Stimulated activated CD4-positive, alpha-beta T cell treated with anti-CD3 and anti-CD28 coated beads, Interleukin-12 subunit alpha, Interleukin-12 subunit beta, amount 100 ng/mL, for 48 hours (primary cell): Measurements from ENCODE around the gene MKI67.
A peak's percentile ranks its signal among the peaks of the same experiment; 100 is the strongest.

ENCODE experiments used
- DNase-seq, 3 donors: peaks; one replicate each; pipeline ENCODE4 v3.0.0-alpha.2; 2020; ENCODE audit warnings: low read depth in 2 of 3, low spot score in 1 of 3

The MKI67 gene

DNA sequence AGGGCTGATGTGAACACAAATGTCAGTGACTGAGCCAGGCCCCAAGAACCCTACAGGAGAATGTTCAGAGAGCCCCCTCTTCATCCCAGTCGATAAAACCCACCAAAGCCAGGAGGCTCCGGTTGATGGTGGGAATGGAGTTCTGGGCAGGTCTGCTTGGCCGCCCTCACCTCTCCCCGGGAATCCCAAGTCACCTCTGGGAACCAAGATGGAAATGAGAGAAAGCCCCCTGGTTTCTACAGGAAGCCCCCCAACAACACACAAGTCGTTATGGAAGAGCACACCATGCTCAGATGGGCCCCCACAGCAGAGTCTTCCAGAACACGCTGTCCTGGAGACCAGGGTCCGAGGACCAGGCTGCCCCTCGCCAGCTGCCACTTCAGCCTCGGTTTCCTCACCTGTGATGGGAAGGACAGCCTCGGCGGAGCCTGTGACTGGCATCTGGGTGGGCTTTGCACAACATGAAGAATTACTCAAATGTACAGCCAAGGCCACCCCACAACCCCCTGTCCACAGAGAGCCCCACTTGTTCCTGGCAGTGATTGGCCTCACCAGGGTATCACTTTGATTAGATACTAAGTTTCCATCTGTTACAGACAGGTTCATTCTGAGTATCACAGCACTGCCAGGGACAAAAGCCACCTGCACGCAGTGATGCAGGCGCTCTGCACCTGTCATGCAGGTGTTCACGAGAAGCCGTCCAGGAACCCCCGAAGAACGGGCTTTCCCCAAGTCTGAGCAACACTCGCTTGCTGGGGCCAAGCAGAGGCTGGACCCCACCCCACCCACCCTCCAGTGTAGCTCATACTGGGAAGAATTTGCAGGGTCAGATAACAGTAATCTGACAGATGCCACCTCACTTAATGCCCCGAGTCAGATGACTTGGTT lies 57.6 kb downstream of the MKI67 start:
- DNase-seq = no peak

DNA sequence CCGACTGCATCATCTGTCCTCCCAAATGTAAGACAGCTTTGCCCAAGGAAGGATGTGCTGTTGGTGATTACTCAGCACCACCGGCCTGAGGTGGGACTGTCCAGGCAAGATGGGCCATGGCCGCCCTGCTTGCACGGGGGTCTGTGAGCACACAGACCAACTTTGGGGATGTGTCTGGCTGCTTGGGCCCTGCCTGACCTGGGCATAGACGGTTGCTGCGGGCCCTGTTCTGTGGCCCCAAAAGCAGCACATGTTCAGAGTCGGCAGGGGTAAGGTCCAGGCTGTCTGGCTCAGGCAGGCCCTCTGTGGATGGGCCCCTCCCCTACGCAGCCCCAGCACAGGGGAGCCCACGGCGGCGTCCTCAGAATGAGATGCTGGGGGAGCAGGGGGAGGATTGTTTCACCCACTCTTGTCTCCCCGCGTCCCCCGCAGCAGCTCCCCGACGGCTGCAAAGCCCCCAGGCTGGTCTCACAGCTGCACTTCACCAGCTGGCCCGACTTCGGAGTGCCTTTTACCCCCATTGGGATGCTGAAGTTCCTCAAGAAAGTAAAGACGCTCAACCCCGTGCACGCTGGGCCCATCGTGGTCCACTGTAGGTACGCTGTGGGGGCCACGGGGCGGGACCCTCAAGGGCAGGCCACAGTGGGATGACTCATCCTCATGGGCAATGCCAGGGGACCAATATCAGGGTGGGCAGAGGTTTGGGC lies 58.4 kb downstream of the MKI67 start:
- no peak for DNase-seq

DNA sequence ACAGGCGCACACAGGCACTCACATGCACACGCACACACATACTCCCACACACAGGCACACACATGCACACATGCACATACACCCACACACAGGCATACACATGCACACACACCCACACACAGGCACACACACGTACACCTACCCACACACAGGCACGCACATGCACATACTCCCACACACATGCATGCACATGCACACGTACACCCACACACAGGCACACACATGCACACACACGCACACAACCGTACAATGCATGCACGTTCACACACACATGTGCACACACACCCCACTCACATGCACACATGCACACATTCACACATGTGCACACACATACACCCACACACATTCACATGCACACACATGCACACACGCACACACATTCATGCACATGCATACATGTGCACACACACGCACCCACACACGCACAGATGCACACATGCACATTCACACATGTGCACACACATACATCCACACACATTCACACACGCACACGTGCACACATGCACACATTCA lies 59.3 kb downstream of the MKI67 start:
- no peak for DNase-seq

DNA sequence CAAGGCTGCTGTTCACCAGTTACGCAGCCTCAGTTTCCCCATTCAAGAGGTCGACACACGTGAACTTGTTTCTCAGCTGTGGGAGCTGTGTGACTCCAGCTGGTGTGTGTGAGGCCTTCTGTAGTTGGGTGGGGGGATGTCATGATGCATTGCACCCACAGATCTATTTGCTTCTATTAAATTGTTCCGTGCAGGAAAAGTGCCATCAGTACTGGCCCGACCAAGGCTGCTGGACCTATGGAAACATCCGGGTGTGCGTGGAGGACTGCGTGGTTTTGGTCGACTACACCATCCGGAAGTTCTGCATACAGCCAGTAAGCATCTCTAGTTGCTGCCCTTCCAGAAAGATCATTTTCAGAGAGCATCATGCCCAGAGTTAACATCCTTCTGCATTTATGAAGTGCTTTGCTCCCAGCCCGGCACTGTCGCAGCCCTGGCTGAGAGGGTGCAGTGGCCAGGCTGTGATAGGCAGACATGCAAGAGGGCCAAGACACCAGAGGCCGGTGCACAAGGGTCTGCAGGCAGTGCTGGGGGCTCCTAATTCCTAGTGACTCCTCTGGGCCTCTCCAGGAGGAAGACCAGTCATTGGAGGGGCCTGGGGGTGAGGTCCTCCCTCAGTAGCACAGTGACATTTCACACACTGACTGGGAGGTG lies 60.2 kb downstream of the MKI67 start:
- DNase-seq = no peak

DNA sequence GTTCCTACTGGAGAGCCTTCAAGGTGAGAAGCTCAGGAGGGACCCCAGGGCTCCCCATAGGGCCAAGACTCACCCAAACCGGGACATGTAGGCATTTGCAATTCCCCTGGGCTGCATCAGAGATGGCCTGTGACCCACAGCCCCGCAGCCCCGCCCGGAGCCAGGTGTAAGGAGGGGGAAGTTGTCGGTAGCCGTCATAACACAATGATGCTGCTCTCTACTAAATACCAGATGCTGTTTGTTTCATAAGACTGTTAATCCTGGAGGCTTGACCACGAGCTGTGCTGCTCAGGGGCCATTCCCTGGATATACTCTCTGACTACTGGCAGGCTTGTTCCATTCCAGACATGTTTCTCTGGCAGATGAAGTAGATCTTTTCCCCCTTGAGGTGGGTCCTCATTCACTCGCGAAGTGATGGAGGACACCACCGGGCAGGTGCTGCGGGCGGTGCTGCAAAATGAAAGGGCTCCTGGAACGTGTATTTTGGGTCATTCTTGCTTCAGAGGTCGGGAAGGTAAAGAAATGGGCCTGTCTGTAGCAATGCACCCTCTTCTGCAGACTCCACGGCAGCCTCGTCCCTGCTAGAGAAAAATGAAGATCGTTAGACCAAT lies 61.1 kb downstream of the MKI67 start:
- DNase-seq = no peak

DNA sequence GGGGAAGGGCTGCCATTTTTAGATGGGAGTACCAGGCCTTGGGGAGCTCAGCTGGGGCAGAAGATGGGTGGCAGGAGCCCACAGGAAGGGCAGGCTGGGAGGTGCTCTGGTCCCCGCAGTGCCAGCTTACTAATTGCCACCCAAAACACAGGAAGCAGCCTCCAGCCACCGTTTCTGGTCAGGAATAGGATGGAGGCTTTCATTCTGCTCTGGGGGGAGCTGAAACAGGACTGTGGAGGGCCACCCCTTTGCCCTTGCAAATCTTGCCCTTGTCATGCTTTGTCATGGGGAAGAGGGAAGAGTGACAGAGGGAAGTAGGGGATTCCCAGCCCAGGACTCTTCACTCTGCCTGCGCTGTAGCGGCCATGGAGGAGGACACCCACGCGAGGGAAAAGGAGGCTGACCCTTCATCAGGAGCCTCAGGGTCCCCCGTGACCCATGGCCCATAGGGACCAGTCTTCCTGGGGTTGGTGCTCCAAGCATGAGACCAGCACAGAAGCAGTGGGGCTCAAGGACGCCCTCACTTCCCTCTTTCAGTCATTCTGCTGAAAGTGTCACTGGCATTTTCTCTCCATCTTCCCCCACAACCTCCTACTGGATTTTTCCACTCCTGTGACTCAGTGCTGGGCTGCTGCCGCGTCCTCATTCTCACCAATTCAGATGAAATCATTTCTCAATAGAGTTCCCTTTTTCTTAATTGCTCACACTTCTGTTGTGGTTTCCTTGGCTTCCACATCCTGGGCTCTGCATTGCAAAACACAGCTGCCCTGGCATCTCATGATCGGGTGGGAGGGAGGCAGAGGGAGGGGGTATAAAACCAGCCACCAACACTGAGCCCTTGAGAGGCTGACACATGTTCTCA lies 61.9 kb downstream of the MKI67 start:
- DNase-seq = peak; percentile 67 to 83 (median 71)

DNA sequence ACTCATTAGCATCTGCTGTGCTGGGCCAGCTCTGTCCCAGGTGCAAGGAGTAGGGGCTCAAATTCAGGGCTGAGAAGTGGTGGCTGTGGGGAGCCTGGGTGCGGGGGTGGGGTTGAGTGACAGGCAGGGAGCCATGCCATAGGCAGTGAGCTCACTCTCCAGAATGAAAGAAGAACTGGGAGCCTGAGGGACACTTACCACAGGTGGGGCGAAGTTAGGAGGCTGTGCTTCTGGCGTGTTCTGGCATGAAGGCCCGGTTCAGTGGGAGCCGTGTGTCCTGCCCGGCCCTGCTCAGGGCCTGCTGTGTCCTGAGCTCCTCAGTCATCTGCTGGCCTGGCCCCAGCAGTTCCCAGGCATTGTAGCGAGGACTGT lies 62.5 kb downstream of the MKI67 start:
- DNase-seq = peak in 2 of 3 donors; percentile 33 to 38

DNA sequence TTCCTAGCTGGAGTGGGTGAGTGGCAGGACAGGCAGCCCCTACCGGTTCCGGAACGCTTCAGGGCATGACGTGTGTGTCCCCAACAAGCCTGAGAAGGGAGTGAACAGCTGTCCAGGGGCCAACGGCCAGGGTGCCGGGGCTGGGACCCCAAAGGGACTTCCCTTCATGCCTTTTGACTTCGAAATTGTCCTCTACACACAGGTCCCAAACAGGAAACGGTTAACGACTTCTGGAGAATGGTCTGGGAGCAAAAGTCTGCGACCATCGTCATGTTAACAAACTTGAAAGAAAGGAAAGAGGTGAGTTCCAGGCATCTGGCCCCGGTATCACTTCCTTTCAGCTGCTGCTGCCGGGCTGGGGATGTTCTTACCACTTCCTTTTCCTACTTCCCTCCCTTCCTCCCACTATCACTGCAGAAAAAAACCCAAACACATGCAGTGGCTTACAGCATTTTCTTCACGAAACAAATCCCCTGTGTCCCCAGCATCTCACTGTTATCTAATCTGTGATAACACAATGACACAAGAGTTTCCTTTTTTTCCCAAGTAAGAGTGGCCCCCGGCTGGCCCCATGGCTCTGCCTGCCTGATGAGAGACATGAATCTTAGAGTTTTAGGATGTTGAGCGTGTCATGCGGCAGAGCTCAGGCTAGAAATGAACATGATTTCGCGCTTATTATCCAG lies 63.2 kb downstream of the MKI67 start:
- DNase-seq = peak in 2 of 3 donors; percentile 17 to 27

DNA sequence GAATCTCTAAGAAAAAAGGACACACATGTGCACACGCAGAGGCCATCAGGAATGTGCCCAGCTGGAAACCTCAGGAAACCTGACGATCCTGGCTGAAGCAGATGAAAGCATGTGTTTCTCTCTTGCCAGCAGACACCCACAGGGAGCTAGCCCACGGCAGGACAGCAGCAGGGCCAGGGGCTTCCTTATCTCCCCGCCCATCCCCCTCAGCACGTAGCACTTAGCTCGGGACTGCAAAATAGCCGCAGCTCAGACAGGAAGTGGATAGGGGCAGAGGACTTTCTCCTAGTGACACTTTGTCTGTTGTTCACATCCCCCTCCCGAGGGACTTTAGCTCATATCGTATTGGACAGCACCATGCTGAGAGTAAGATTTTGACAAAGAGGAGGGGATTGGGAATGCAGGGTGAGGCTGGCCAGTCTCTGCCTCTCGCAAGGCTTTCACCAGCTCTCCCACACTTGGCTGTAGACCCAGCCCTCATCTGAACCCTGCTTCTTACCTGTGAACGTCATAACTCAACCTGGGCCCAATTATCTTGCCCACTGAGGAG lies 63.8 kb downstream of the MKI67 start:
- DNase-seq = no peak

DNA sequence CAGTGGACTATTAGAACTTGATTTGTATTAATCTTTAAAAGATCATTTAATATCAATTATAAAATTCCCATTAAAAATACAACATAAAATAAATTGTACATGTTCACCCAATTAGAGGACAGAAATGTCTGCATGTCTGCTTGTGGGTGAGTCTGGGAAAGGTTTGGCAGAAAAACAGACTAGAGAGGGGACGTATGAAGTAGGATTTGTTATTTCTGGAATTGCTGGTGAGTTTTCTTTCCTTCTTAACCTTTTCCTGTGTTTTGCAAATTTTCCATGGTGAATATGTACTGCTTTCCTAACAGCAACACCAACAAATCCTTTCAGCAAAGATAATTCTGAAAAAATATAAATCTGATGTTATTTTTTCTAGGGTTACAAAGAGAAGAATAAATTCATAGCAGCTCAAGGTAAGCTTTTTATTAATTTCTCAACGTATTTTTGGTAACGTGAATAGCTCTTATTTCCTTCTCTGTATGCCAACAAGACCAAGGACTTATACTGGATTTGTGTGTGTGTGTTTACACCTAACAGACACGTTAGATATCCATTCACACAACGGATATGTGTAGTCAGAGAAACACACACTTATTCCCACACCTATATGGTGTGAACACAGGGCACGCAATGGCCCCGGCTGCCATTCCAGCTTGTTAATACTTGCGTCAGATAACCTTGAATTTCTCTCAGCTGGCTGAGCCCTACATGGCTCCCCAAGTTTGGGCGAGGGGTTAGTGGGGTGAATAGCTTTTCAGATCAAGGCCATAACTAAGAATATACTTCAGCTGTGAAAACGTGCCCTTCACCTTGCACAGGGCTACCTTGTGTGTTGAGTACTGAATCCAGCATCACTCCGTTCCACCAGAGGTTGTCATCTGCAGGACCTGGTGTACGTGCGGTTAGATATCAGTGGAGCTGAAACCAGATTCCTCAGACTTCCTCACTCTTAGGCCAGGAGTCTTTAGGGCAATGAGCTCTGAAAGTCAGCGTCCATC lies 64.6 kb downstream of the MKI67 start:
- DNase-seq = no peak

DNA sequence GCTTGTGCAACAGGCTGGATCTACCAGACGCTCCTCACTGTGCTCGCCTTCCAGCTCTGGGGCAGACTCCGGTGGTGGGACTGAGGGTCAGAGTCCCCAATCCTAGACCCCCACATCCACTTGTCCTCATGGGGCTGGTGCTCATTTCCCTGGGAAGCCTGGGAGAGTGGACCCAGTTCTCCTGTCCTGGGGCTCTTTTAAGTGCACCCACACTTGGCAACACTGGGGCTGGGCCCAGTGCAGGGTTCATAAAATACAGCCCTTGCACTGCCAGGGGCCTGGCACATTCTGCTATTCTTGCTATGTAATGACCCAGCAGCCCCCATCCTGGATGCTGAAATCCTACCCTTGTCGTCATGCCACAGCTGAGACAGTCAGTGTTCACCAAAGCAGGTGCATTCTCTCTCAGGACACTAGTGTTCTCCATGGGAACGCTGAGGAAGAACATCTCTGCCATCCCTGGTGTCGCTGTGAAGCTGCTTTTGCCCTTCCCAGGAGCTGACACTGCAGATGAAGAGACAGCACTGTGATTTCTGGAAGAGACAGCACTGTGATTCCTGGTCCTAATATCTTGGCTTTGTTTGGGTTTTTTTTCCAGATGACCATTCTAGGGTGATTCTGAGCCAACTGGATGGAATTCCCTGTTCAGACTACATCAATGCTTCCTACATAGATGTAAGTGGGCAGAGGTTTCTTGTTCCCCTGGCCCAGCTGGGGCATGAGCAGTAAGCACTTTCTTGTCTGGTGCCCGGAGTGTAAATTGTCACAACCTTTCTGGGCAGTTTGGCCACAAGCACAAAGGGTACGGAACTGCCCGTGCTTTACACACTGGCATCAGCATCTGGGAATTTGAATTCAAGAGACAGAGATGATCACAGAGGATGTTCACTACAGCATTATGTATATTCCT lies 65.6 kb downstream of the MKI67 start:
- DNase-seq = no peak

DNA sequence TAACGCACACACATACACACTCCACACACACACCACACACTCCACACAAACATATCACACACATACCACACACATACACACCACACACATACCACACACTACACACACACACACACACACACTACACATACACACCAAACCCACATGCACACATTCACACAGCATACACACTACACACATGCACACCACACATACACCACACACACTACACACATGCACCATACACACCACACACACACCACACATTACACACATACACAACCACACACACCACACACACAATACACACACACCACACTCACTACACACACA lies 66.3 kb downstream of the MKI67 start:
- no peak for DNase-seq

DNA sequence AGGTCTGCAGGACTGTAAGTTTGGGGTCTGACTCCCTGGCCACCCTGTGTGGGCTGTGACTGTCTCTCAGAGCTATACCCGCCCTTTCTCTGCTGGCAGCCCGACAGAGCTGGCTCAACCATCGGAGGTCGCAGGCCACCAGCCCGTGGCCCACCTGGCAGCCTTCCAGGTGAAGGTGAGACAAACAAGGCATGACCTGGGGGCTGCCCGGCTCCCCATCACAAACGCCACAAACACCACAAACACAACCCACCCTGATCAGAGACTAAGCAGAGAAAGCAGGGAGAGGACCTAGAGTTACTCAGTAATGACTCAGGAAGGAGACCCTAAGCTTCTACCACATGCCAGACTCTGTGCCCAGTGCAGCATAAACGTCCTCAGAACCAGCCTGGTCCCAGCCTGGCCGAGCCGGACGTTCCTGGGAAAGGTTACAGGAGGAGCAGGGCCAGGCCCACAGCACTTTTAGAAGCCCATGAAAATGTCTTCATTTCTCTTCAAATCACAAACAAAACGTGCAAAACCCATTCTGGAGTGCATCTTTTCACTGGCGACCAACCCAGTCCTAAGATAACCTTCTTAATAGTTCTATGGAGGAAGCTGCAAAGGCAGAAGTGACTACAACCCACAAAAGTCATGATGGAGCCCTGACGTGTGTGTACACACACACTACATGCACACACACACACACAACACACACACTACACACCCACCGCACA lies 66.8 kb downstream of the MKI67 start:
- no peak for DNase-seq

DNA sequence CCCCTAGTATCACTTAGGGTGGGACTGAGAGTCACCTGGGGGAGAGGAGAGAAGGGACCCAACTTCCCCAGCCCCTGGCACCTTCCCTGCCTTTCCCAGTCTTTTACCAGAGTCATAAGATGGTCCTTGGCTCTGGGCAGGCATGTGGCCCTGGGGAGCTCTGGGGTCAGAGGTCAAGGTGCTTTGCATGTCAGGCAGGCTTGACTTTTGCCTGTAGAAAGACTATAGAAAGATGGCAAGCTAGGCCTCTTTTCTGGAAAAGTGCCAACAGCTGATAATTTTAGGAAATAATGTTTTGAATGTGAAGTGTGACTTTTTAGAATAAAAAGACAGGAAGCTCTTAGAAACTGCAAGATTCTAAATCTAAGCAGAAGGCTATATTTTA lies 67.5 kb downstream of the MKI67 start:
- DNase-seq = no peak

DNA sequence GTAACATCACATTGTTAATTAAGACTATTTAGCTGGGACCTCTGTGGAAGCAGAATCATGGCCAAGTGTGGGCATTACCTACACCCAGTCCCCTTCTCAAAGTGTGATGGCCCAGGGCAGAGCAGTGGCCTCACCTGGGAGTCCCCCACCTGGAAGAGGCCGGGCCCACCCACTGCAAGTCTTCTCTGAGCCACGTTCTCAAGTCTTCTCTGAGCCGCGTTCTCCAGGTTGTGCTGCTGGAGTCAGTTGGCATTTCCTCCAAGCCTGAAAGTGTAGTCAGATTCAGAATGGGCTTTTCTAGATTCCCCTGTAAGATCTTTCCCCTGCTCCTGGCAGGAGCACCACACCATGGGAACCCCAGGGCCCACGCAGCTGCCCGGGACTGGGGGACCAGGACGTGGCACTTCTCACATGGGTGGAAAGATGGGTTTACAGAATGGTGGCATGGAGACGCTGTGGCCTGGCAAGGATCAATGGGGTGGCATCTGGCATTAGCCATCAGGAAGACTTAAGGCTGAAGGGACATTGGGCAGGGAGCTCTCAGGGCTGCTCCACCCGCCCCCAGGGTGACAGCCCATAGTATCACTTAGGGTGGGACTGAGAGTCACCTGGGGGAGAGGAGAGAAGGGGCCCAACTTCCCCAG lies 68.0 kb downstream of the MKI67 start:
- no peak for DNase-seq

DNA sequence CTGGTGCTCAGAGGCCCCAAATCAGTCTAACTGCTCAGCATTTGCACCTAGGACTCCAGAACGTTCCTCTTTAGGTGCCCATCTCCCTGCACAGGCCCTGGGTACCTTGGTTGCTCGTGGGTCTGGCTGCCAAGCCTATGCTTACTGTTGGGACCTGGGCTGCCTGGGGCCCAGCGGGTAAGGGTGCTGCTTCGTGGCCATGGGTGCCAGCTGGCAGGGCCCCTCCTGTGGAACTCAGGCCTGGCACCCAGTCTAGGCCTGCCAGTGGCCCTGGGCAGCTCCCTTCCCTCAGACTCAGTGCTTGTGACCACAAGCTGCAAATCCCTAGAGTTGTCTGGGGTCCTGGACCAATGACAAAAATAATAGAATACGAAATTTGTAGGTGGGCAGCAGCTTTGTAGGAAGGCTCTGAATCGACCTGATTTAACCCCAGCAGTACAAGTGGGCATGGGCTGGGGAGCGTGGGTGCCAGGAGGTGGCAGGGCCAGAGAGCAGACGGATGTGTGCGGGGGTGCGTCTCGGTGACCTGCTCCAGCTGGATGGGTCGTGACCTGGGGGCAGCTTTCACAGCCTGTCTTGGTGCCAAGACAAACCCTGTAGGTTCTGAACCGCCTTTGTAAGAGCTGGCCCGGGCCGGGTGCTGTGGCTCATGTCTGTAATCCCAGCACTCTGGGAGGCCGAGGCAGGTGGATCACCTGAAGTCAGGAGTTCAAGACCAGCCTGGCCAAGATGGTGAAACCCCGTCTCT lies 69.7 kb downstream of the MKI67 start:
- no peak for DNase-seq
